Parathyroid adenoma (tissue), 2 donors: Measurements from ENCODE around the gene CLSTN2.

Experiments used
- H2AFZ ChIP-seq: fragments of 300-600 bp; sonication (generic); one replicate; pipeline ENCODE4 v1.7.0; 2017; ENCODE audit warnings: antibody characterized with exemption, mild to moderate bottlenecking
- H3K27ac ChIP-seq: fragments of 300-600 bp; sonication (generic); one replicate; pipeline ENCODE4 v1.7.0; 2017
- H3K27me3 ChIP-seq: fragments of 300-600 bp; sonication (generic); one replicate; pipeline ENCODE4 v1.7.0; 2017; ENCODE audit warnings: low read length; ENCODE audit not compliant: control insufficient read depth, insufficient read depth
- H3K36me3 ChIP-seq: fragments of 300-600 bp; sonication (generic); one replicate; pipeline ENCODE4 v1.7.0; 2017; ENCODE audit warnings: low read length; ENCODE audit not compliant: control insufficient read depth, insufficient read depth
- H3K4me1 ChIP-seq: fragments of 300-600 bp; sonication (generic); one replicate; pipeline ENCODE4 v1.7.0; 2017; ENCODE audit warnings: control low read depth
- H3K4me2 ChIP-seq: fragments of 300-600 bp; sonication (generic); one replicate; pipeline ENCODE4 v1.7.0; 2017; ENCODE audit warnings: low read length
- H3K4me3 ChIP-seq: fragments of 300-600 bp; sonication (generic); one replicate; pipeline ENCODE4 v1.7.0; 2017; ENCODE audit warnings: low read depth, low read length
- H3K79me2 ChIP-seq: fragments of 300-600 bp; sonication (generic); one replicate; pipeline ENCODE4 v1.7.0; 2017; ENCODE audit warnings: control low read depth
- H3K9ac ChIP-seq: fragments of 300-600 bp; sonication (generic); one replicate; pipeline ENCODE4 v1.7.0; 2017; ENCODE audit warnings: mild to moderate bottlenecking
- H3K9me3 ChIP-seq: fragments of 300-600 bp; sonication (generic); one replicate; pipeline ENCODE4 v1.7.0; 2017; ENCODE audit warnings: low read length; ENCODE audit not compliant: control insufficient read depth
- TF ChIP-seq, protein P1 (sequence below): fragments of 300-600 bp; sonication (generic); IDR thresholded peaks from one replicate; pipeline ENCODE4 v1.7.0; 2017; ENCODE audit warnings: antibody characterized with exemption, mild to moderate bottlenecking
- donor health status: primary hyperparathyroidism.

Gene CLSTN2

DNA sequence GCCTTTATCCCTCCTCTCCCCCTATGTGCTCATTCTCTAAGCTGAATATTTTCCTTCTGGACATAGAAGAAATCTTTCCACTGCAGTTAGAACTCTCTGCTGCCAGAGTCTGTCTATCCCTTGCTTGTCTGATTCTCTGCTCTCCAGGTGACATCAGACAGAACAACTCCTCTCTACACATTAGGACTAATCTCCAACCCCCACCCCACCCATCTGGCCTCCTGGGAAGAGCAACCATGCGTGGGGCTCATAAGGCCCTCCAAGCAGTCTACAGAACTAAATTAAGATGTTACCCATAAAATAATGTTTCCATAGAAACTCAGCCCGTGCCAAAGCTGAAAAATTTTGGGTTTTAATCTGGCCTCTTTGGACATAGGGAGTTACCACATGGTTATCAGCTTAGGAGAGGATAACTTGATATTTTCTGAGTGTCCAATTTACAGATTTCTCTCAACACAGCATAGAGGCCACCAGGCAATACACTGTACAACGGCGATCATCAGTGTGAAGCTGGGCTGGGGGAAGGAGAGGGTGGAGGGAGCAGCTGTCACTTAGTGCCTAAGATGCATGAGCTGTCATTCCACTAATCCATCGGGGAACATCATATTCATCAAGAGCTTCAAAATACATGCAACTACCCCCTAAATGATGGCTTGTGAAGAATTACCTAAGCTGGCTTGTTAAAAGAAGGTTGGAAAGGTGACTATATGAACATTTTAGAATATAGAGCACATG, 199.4 kb downstream of the CLSTN2 start:
- no peaks in the 10 kb centered on the region for H3K4me1 ChIP-seq

DNA sequence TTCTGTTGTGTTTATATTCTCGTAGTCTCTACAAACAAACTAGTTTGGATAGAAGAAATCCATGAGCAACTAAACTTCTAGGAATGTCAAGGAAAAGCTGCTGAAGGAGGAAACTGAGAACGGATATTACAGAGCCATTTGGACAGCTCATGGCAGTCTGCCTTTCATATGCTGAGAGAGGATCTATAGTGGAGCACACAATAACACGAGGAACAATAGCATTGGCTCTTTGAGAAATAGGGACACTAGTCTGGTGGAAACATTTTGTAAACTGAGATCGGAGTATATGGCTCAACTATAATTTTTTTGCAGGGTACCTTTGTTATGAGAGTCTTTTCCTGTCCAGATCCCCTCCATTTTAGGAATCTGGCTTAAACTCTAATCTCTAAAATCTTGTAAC, 200.5 kb downstream of the CLSTN2 start:
- Histone ChIP-seq H3K27ac (no peak overlapping the region), H3K4me3 (no peak overlapping the region), H3K27me3 (no peaks in the 10 kb centered on the region), H3K9ac (no peak overlapping the region), H3K79me2 (no peaks in the 10 kb centered on the region), H3K4me2 (no peak overlapping the region), H2AFZ (no peak overlapping the region), H3K4me1 (no peaks in the 10 kb centered on the region), H3K9me3 (no peaks in the 10 kb centered on the region), H3K36me3 (no peaks in the 10 kb centered on the region)
- TF ChIP-seq, protein P1, sequence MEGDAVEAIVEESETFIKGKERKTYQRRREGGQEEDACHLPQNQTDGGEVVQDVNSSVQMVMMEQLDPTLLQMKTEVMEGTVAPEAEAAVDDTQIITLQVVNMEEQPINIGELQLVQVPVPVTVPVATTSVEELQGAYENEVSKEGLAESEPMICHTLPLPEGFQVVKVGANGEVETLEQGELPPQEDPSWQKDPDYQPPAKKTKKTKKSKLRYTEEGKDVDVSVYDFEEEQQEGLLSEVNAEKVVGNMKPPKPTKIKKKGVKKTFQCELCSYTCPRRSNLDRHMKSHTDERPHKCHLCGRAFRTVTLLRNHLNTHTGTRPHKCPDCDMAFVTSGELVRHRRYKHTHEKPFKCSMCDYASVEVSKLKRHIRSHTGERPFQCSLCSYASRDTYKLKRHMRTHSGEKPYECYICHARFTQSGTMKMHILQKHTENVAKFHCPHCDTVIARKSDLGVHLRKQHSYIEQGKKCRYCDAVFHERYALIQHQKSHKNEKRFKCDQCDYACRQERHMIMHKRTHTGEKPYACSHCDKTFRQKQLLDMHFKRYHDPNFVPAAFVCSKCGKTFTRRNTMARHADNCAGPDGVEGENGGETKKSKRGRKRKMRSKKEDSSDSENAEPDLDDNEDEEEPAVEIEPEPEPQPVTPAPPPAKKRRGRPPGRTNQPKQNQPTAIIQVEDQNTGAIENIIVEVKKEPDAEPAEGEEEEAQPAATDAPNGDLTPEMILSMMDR: no peak

More for the DNA sequence above, 199.4 kb downstream of the CLSTN2 start:
- Histone ChIP-seq H3K27ac (no peak overlapping the region), H3K79me2 (no peaks in the 10 kb centered on the region), H3K9ac (no peak overlapping the region), H3K4me2 (no peak overlapping the region), H3K36me3 (no peaks in the 10 kb centered on the region), H3K9me3 (no peaks in the 10 kb centered on the region), H2AFZ (no peak overlapping the region), H3K4me3 (no peak overlapping the region), H3K27me3 (no peaks in the 10 kb centered on the region)
- TF ChIP-seq, protein P1: no peak

- TF ChIP-seq, protein P1: no peak
- no peak overlapping the region for H3K4me2 ChIP-seq
- H2AFZ ChIP-seq: no peak overlapping the region
- no peak overlapping the region for H3K9ac ChIP-seq
- no peaks in the 10 kb centered on the region for H3K79me2 ChIP-seq
- H3K9me3 ChIP-seq: no peaks in the 10 kb centered on the region
- H3K27me3 ChIP-seq: no peaks in the 10 kb centered on the region
- H3K27ac ChIP-seq: no peak overlapping the region
- H3K36me3 ChIP-seq: no peaks in the 10 kb centered on the region
- no peaks in the 10 kb centered on the region for H3K4me1 ChIP-seq
- H3K4me3 ChIP-seq: no peak overlapping the region
These were observed 208.5 kb downstream of the CLSTN2 start for GRCh38 chr3:140143367-140144069.

DNA sequence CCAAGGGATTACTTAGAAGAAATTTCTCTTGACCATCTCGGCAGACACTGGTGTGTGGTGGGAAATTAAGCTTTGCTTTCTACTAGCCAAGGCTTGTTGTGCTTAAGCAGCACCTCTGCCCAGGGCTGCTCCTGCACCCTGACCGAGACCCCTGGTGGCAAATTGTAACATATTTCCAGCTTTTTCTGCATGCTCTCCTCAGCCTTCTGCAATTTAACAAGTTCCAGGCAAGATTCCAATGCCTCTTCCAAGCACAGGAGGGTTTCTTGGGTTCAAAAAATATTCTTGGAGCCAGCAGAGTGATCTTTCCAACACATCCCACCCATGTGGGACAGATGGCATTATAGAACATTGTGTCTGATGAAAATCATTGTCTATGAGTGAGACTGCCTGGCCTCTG, 210.5 kb downstream of the CLSTN2 start:
- H3K27ac ChIP-seq: no peak overlapping the region
- no peak overlapping the region for H3K4me2 ChIP-seq
- H3K36me3 ChIP-seq: no peaks in the 10 kb centered on the region
- H3K79me2 ChIP-seq: no peaks in the 10 kb centered on the region
- H2AFZ ChIP-seq: no peak overlapping the region
- no peak overlapping the region for H3K4me3 ChIP-seq
- no peaks in the 10 kb centered on the region for H3K27me3 ChIP-seq
- no peak overlapping the region for H3K9ac ChIP-seq
- no peaks in the 10 kb centered on the region for H3K9me3 ChIP-seq
- TF ChIP-seq, protein P1: no peak
- H3K4me1 ChIP-seq: no peaks in the 10 kb centered on the region
